K562 (cell line): ENCODE results near the gene CNGA3. TPM values are rescaled to one million over a fixed set of nuclear protein-coding genes. Genes with fewer than 3 reads are reported as not detected.

Experiments
- ATAC-seq: fragments of 200-7000 bp; cut with Tn5 transposase; 3 replicates; pipeline ENCODE4 v1.9.1; 2020; ENCODE audit warnings: moderate library complexity
- BruUV-seq: library from RNA; stranded (reverse); fragments of 400-500 nt; replicated peaks from 2 replicates; lab custom pipeline; 2021; lab: Mats Ljungman, UMichigan
- CTCF ChIA-PET: fragments of 300-600 bp; formaldehyde crosslinking; extraction: SDS; loops from one replicate; lab custom pipeline; 2021; ENCODE audit warnings: low intra/inter-chr PET ratio; lab: Yijun Ruan, JAX
- POLR2A ChIA-PET: fragments of 300-600, 350-650 bp; sonication (Branson Sonifier 250); formaldehyde crosslinking; extraction: SDS; loops from one replicate; lab custom pipeline; 2021; ENCODE audit warnings: antibody characterized with exemption, inconsistent platforms; lab: Yijun Ruan, JAX
- DNase-seq, 4 experiments: peaks; one replicate each; pipeline versions ENCODE4 v3.0.0 to v3.0.0-alpha.2; 2011 to 2018; ENCODE audit warnings: low spot score in 3 of 4, mixed read lengths in 3 of 4; ENCODE audit errors: extremely low read depth in 1 of 4
- FAIRE-seq: peaks from 2 replicates; lab custom pipeline; 2011; peaks lifted over from hg19 to GRCh38; lab: Jason Lieb, UNC
- H2AFZ ChIP-seq: 2 replicates; pipeline ENCODE4 v1.6.0; 2011; ENCODE audit warnings: low read depth, low read length, control low read depth, inconsistent platforms
- H3K27ac ChIP-seq: fragments of 200-600 bp; 3 replicates; pipeline ENCODE4 v1.8.0; 2011; ENCODE audit warnings: low read depth, mild to moderate bottlenecking, control low read depth, inconsistent platforms, low read length, moderate library complexity, mixed read lengths; ENCODE audit errors: extremely low read depth
- H3K27me3 ChIP-seq, 2 experiments: fragments of 300-600 bp in 1 of 2; 2 replicates in 1 of 2; 3 replicates in 1 of 2; pipeline versions ENCODE4 v1.6.0 to v1.8.0; 2011; ENCODE audit warnings: inconsistent platforms in 2 of 2, low read length in 2 of 2, mild to moderate bottlenecking in 1 of 2, mixed read lengths in 1 of 2, moderate library complexity in 1 of 2; ENCODE audit not compliant: control insufficient read depth in 2 of 2, insufficient read depth in 2 of 2
- H3K36me3 ChIP-seq: fragments of 300-600 bp; 3 replicates; pipeline ENCODE4 v1.8.0; 2011; ENCODE audit warnings: mild to moderate bottlenecking, low read length, inconsistent platforms; ENCODE audit not compliant: control insufficient read depth, insufficient read depth
- H3K4me1 ChIP-seq, 2 experiments: fragments of 200-600 bp in 1 of 2; replicated peaks in 1 of 2; 2 replicates in 1 of 2; 3 replicates in 1 of 2; pipeline versions ENCODE4 v1.5.1 to v1.8.0; 2011; ENCODE audit warnings: inconsistent platforms in 2 of 2, low read length in 2 of 2, mild to moderate bottlenecking in 1 of 2, mixed read lengths in 1 of 2, moderate library complexity in 1 of 2; ENCODE audit not compliant: control insufficient read depth in 2 of 2, insufficient read depth in 2 of 2
- H3K4me2 ChIP-seq: 2 replicates; pipeline ENCODE4 v1.6.1; 2011; ENCODE audit warnings: low read length, control low read depth, inconsistent platforms, mixed read lengths; ENCODE audit not compliant: insufficient read depth
- H3K4me3 ChIP-seq: fragments of 200-600 bp; sonication (generic), shearing (Covaris generic); 2 replicates; pipeline ENCODE4 v1.5.1; 2016; ENCODE audit warnings: control low read depth, inconsistent platforms
- H3K79me2 ChIP-seq: fragments of 200-600 bp; 3 replicates; pipeline ENCODE4 v1.8.0; 2011; ENCODE audit warnings: low read length, inconsistent platforms; ENCODE audit not compliant: control insufficient read depth, insufficient read depth
- H3K9ac ChIP-seq, 2 experiments: 2 replicates each; pipeline versions ENCODE4 v1.6.0 to v1.6.1; 2011; ENCODE audit warnings: low read depth in 2 of 2, low read length in 2 of 2, control low read depth in 1 of 2, inconsistent platforms in 1 of 2, mild to moderate bottlenecking in 1 of 2, mixed read lengths in 1 of 2; ENCODE audit not compliant: insufficient read depth in 1 of 2
- H3K9me1 ChIP-seq: one replicate; pipeline ENCODE4 v1.6.0; 2011; ENCODE audit warnings: inconsistent platforms, mild to moderate bottlenecking, low read length, moderate library complexity; ENCODE audit not compliant: control insufficient read depth, insufficient read depth
- H3K9me3 ChIP-seq: replicated peaks from 2 replicates; pipeline ENCODE4 v1.5.1; 2011; ENCODE audit warnings: low read depth, low read length, inconsistent platforms; ENCODE audit not compliant: control insufficient read depth, insufficient read depth
- H4K20me1 ChIP-seq: replicated peaks from 2 replicates; pipeline ENCODE4 v1.6.1; 2011; ENCODE audit warnings: low read length, inconsistent platforms, mixed read lengths; ENCODE audit not compliant: control insufficient read depth, insufficient read depth
- GTF3C2 ChIP-seq: IDR thresholded peaks from 3 replicates; pipeline ENCODE4 v1.6.1; 2011; ENCODE audit warnings: borderline replicate concordance, mild to moderate bottlenecking, moderate library complexity; ENCODE audit not compliant: insufficient read length; ENCODE audit errors: extremely low read depth
- LCOR ChIP-seq: sonication (generic); formaldehyde crosslinking; IDR thresholded peaks from 2 replicates; pipeline ENCODE4 v1.8.0; 2022; ENCODE audit warnings: mild to moderate bottlenecking, missing genetic modification reagents
- RFX1 ChIP-seq: fragments of 450-650 bp; IDR thresholded peaks from 2 replicates; pipeline ENCODE4 v1.6.1; 2016; ENCODE audit warnings: mild to moderate bottlenecking, moderate library complexity
- RREB1 ChIP-seq: fragments of 250-450 bp; sonication (Bioruptor Pico); IDR thresholded peaks from 2 replicates; pipeline ENCODE4 v1.4.0; 2020
- WGBS: fragments of 100-300 bp; shearing (Covaris generic); methylation state at CpG from one replicate; pipeline ENCODE4 v1.1.6; 2016; ENCODE audit warnings: low coverage, mixed read lengths; ENCODE audit not compliant: insufficient coverage; ENCODE audit errors: missing lambda C conversion rate; 5-methylcytosine and 5-hydroxymethylcytosine counted together
- in situ Hi-C: fragments of 300-500 bp; cut with MboI; formaldehyde crosslinking; loops from 4 replicates; pipeline ENCODE4 v1.15.0; 2018; ENCODE audit warnings: inconsistent platforms, mixed read lengths
- intact Hi-C: fragments of 100-400 bp; cut with micrococcal nuclease; formaldehyde crosslinking; loops from 2 replicates; pipeline ENCODE4 v1.14.2; 2022
- polyA plus RNA-seq, 8 experiments: library from polyadenylated mRNA; depleted of rRNA in 4 of 8; stranded (reverse) in 5 of 8; unstranded in 3 of 8; fragments of >200 nt; fragmentation: Nextera tagmentation in 2 of 8; fragmentation: Illumina TruSeq in 1 of 8; extraction: Ambion mirVana in 2 of 8; extraction: Trizol in 1 of 8; gene quantifications; 2 replicates each; pipeline versions ENCODE4 v1.2.1 to v1.2.3, GENCODE V29; 2011 to 2014; ENCODE audit warnings: inconsistent platforms in 1 of 8, missing spikeins in 1 of 8
- total RNA-seq, 7 experiments: library from RNA; depleted of rRNA in 6 of 7; stranded (reverse); fragments of >200 nt in 6 of 7; fragmentation: Illumina TruSeq in 2 of 7; extraction: Trizol in 2 of 7; gene quantifications; 2 replicates each; pipeline versions ENCODE4 v1.2.1 to v1.2.3, GENCODE V29; 2011 to 2021; ENCODE audit warnings: low replicate concordance in 1 of 7

Gene CNGA3
- total and polyA plus RNA-seq, 9 of the 15 experiments (the other 6 are each of a cell fraction or from before 2014, with no cell fraction given), result not detected

GRCh38 chr2:98348066-98348561 lies 1.9 kb downstream of the CNGA3 start:
- peaks cover 0 to 5% of the 10 kb centered on the region in 2 experiments; a peak in 2 of 5 replicates for H3K4me1 ChIP-seq
- ChIA-PET POLR2A (interaction anchor here (0.7 kb wide), 1 partner anchor 12 kb away, joined by 3 read pairs; no protein-coding TSS in a partner anchor), CTCF (no interaction called here)
- H3K9me3 ChIP-seq, result no peaks in the 10 kb centered on the region
- BruUV-seq, result no TSS peak
- peaks cover 6 to 26% of the 10 kb centered on the region in 2 experiments; a peak in 3 of 5 replicates for H3K27me3 ChIP-seq
- ATAC-seq (no peak), FAIRE-seq (no peak), DNase-seq (no peak)
- intact Hi-C loops (no loop called here), in situ Hi-C loops (no loop called here)
- H3K36me3 ChIP-seq, result no peaks in the 10 kb centered on the region
- no peak overlapping the region for H3K4me3 ChIP-seq
- no peaks in the 10 kb centered on the region for H3K9me1 ChIP-seq
- H3K79me2 ChIP-seq, result no peaks in the 10 kb centered on the region
- no peak for TF ChIP-seq RREB1 (CRISPR knock-in tag)
- TF ChIP-seq RFX1, result peak; percentile 79
- TF ChIP-seq LCOR (CRISPR knock-in tag), result no peak
- TF ChIP-seq GTF3C2, result no peak
- H3K27ac ChIP-seq, result no peak overlapping the region
- no peak overlapping the region for H3K9ac ChIP-seq
- no peaks in the 10 kb centered on the region for H4K20me1 ChIP-seq
- H3K4me2 ChIP-seq, result no peak overlapping the region
- 3% methylated on average over 13 of the region's 15 CpGs for WGBS
- no peak overlapping the region for H2AFZ ChIP-seq
